DMS114 treated with DMSO at 0.1 percent for 48 hours (cell line): Measurements from ENCODE around the gene CFAP46.
A peak's percentile ranks its signal among the peaks of the same experiment; 100 is the strongest.
"Not testable (repeated sequence)": the region's sequence is repeated elsewhere in the genome, so short reads cannot be mapped to it uniquely, and the experiment has no call there.

Source experiments
- DNase-seq: peaks from one replicate; lab custom pipeline; 2025; ENCODE audit not compliant: unreplicated experiment; lab: John Stamatoyannopoulos, UW

The CFAP46 gene

DNA sequence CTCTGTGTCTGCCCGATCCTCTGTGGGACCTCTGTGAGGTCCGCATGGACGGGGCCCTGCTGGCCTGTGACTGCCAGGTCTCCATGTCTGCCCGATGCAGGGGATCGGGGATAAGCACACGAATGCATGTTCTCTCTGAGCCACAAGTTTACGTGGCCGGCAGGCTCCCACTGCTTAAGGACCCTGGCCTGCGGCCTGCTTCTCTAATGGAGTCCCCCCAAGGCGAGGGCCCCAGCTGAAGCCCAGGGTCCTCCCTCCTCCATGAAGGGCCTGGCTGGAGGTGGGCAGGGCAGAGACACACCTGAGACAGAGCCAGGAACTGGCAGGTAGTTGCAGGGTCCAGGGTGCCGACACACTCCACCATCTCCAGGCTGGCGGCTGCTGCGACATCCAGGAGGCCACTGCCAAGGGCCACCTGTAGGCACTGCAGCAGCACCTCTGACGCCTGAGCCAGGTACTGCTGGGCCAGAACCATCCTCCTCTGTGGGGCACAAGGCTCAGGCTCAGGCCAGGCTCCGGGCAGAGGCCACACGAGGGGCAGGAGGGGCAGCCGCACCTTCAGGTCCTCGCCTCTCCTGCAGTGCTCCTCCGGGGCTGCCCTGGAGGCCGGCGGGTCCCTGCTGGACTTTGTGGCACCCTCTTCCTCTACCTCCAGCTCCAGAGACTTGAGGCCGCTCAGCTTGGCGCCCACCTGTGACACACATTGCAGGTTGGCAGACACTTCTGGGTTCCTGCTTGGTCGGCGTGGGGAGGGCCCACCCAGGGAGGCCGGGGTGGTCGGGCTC lies 95.5 kb downstream of the CFAP46 start:
- DNase-seq, result no peak

DNA sequence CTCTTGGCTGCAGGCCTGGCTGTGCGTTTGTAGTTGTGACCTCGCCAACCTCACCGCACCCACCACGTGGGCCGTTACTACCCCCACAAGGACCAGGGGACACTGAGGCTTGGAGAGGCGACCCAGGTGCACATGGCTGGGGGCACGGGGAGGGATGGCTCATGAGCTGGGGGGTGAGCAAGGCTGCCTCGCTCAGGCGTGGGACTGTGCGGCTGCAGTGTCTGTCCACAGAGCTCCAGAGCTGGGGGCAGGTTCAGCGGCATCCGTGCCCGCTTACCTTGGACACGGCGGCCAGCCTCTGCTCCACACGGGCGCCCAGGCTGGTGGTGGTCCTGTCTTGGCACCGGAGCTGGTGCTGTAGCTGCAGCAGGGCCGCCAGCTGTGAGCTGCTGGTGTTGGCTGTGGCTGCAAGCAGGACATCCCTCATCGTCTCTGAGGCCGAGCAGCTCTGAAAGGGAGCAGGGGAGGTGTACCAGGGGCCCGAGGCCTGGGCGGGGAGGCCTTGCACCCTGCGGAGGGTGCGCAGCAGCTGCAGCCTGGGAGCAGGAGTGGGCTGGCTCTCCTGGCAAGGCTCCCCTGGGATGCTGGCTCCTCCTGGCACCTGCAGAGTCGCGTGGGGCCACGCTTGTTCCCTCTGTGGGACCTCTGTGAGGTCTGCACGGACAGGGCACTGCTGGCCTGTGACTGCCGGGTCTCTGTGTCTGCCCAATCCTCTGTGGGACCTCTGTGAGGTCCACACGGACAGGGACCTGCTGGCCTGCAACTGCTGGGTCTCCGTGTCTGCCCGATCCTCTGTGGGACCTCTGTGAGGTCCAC lies 96.4 kb downstream of the CFAP46 start:
- no peak for DNase-seq

DNA sequence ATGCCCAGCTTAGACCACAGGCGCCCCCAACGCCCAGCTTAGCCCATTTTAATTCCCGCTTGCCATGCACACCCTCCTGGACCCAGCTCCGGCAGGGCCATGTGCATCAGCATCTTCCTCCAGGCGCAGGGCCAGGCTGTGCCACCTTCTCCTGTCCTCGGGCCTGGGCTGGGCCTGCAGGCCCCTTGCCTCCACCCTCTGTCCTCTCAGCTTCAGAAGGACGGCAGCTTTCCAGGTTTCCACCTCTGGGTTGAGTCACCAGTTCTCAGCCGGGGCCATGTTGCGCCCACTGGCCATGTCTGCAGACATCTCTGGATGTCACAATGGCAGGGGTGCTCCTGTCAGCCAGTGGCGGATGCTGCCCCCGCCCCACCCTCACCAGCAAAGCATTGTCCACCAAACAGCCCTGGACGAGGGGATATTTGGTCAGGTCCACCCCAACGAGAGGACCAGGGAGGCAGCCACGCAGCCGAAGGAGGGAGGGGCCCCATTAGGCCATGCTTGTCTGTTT lies 97.3 kb downstream of the CFAP46 start:
- no peak for DNase-seq

DNA sequence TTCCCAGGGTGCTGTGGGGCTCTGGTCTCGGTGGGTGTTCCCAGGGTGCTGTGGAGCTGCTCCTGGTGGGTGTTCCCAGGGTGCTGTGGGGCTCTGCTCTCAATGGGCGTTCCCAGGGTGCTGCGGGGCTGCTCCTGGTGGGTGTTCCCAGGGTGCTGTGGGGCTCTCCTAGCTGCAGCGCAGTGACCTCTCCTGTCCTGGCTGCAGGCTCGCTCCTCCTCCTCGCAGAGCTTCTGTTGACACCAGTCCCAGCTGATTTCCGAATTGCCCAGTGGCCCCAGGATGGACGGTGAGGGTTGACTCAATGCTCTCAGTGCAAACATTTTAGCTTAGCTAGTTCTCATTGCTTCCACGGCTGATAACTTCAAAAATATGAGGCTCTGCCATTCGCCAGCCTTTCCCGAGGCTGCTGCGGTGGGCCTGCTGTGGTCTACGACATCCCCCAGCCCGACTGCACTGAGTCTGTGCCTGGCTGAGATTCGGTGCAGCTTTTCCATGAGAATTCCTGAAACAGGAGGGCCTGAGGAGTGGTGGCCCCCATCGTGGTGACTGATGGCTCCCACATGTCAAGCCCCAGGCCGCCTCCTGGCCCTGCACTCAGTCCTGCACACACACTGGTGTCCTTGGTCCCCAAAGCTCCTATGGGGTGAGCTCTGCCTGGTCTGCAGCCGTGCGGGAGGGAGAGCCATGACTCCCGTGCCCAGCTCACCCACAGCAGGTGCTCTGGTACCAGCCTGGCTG lies 98.1 kb downstream of the CFAP46 start:
- no peak for DNase-seq

DNA sequence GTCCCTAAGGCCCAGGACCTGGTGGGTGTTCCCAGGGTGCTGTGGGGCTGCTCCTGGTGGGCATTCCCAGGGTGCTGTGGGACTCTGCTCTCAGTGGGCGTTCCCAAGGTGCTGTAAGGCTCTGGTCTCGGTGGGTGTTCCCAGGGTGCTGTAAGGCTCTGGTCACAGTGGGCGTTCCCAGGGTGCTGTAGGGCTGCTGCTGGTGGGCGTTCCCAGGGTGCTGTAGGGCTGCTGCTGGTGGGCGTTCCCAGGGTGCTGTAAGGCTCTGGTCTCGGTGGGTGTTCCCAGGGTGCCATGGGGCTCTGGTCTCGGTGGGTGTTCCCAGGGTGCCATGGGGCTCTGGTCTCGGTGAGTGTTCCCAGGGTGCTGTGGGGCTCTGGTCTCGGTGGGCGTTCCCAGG lies 99.1 kb downstream of the CFAP46 start:
- not testable (repeated sequence) for DNase-seq

DNA sequence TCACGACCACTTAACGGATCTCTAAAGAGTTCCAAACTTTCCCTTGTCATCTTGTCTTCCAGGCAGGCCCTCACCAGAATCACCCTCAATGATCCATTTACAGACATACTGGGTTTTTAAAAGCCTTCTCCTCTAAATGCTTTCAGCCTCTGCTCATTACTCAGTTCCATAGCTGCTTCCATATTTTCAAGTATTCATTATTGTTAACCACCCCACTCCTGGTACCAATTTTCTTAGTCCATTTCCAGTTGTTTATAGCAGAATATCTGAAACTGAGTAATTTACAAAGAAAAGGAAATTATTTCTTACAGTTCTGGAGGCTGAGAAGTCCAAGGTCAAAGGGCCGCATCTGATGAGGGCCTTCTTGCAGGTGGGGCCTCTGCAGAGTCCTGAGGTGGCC lies 100.0 kb downstream of the CFAP46 start:
- DNase-seq, result no peak

DNA sequence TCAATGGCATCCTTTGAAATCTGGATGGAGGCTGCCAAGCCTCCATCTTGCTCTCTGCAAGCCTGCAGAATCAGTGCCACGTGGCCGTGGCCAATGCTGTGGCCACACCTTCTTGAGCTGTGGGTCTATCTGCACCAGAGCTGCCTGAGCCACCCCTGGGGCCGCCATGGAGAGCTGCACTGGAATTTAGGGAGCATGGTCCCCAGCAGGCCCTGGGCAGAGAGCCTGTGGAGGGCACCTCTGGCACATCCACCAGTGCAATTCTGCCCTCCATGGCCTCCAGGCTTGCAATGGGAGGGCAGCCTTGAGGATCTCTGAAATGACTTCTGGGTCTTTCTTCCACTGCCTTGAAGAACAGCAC lies 100.8 kb downstream of the CFAP46 start:
- no peak for DNase-seq

DNA sequence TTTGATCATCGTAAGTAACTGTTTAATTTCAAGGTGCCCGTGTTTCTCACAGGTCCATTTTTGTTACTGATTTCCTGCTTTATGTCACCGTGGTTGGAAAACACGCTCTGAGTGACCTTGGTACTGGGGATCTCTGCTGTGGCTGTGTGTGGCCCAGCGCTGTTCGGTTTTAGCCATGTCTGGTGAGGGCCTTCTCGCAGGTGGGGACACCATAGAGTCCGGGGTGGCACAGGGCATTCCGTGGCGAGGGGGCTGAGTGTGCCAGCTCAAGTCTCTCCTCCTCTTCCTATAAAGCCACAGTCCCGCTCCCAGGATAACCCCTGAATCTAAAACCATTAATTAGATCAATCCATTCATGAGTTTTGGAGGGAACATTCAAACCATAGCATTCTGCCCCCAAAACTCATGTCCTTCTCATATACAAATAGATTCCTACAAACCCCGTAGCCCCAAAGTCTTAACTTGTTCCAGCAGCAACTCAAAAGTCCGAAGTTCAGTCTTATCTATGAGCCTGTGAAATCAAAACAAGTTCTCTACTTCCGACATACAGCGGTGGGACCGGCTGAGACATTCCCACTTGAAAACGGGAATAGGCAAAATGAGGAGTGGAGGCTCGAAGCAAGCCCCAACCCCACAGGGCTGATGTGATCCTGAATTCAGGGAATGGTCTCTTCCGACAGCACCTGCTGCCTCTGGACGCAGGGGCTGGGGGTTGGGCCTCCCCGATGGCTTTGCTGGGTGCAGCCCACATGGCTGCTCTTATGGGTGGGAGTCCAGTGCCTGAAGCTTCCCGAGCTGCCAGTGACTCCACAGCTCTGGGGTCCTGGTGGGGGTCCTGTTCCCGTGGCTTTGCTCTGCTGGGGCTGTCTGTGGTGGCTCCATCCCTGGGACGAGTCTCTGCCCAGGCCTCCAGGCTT lies 101.4 kb downstream of the CFAP46 start:
- DNase-seq, result no peak

DNA sequence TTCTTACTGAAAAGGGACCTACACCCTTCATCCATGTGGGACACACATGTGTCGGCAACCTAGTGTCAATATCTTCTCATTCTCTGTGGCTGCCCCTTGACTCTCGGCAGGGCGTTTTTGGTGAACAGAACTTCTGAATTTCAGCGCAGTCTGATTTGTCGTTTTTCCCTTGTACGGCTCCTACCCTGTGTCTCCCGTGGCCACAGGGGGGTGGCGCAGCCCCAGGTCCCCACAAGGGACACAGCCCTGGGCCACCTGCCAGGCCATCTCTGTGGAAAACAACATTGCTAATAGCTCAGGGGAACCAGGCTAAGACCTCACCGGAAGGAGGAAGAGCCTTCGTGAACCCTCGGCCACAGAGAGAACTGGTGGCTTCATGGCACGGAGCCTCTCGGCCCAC lies 103.3 kb downstream of the CFAP46 start:
- no peak for DNase-seq

DNA sequence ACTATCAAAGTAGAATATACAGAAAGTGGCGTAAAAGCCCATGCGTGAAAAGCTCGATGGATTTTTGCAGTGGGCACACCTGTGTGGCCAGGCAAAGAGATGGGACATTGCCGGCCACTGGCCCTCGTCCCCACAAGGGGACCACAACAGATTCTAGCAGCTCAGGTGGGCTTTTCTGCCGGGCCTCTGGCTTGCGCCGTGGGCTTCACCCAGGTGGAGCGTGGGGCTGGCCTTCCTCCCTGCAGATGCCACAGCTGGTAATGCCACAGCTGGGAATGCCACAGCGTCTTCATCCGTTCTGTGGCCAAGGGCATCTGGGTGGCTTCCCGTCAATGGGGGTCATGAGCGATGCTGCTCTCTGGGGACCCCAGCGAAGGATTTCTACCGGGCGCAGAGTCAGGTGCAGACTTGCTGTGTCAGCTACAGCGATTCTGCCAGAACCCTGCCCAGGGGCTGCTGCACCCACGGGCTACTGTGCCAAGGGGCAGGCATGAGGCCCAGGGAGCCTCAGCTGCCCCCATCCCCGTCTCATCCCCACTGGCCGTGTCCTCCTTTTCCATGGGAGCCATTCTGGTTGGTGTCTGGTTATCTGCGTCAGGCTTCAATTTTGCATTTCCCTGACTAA lies 103.9 kb downstream of the CFAP46 start:
- no peak for DNase-seq

DNA sequence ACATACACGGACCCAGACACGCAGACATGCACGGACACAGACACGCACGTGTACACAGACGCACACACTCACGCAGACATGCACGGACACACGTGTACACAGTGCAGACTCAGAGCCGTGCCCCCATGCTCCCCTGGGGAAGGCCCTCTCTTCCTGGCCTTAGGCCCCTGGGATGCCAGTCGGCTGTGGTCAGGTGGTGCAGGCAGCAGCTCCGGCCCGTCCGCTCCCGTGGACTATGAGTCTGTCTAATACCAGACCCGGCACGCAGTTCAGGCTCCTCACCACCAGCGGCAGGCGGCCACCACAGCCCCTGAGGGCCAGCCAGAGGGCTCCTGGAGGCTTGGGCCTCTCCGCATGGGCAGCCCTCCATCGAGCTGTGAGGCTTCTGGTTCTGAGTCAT lies 104.5 kb downstream of the CFAP46 start:
- DNase-seq, result no peak

DNA sequence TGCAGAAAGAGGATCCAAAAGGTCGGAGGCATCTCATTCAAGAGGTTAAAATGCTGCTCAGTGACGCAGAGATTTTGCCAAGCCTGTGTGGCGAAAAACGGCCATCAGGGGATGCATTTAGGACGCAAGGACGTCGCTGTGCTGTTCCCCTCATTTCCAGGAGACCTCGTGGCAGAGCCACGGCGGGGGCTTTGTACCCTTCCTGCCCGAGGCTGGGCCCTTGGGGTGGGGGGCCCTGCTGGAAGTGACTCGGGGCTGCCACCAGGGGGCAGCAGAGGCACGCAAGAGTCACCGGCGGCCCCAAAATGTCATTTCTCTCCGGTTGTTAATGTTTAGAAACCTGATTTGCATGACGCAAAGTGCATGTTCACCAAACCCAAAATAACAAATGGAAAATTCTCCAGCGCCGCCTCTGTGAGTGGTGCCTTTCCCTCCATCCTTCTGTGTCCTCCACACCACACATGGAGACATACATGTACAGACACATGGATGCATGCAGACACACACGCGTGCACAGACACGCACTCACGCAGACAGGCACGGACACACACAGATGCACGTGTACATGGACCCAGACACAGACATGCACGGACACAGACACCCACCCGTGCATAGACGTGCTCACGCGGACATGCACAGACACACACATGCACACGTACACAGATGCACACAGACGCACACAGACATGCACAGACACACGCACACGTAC lies 105.4 kb downstream of the CFAP46 start:
- peak; percentile 10 for DNase-seq

DNA sequence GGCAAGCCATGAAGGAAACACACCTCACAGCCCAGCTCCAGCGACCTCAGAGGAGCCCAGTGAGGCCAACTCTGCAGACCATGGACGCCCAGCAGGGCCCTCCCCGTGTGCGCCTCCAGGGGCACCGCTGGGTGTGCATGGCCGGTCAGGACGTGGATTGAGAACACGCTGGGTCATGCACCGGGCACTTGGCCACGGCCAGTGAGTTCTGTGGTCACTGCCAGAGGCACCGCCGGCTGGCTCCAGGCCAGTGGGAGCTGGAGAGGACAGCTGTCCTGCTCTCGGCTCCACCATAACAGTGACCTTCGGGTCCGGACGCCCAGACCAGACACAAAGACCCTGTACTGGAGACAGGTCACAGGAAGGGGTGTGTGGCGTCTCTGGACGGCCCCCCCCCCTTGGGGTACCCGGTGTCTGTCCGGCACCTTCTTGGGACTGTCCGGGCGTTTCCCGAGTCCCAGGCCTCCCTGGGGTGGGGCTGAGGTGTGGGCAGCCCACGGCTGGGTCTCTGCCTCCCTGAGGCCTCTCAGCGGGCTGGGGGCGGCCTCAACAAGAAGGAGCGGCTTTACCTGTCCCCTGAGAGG lies 106.0 kb downstream of the CFAP46 start:
- DNase-seq, result no peak

DNA sequence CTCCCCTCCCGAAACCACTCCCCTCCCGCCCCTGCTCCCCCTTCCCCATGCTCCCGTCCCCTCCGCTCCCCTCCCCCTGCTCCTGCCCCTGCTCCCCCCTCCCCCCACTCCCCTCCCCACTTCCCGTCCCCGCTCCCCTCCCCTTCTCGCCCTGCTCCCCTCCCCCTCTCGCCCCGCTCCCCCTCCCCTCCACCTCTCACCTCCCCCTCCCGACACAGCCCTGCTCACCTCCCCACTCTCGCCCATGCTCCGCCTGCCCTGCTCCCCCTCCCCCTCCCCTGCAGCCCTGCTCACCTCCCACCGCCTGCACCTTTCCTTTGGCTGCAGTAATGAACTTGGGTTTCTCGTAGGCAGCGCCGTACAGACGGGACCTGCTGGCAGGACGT lies 106.5 kb downstream of the CFAP46 start:
- DNase-seq, result no peak

DNA sequence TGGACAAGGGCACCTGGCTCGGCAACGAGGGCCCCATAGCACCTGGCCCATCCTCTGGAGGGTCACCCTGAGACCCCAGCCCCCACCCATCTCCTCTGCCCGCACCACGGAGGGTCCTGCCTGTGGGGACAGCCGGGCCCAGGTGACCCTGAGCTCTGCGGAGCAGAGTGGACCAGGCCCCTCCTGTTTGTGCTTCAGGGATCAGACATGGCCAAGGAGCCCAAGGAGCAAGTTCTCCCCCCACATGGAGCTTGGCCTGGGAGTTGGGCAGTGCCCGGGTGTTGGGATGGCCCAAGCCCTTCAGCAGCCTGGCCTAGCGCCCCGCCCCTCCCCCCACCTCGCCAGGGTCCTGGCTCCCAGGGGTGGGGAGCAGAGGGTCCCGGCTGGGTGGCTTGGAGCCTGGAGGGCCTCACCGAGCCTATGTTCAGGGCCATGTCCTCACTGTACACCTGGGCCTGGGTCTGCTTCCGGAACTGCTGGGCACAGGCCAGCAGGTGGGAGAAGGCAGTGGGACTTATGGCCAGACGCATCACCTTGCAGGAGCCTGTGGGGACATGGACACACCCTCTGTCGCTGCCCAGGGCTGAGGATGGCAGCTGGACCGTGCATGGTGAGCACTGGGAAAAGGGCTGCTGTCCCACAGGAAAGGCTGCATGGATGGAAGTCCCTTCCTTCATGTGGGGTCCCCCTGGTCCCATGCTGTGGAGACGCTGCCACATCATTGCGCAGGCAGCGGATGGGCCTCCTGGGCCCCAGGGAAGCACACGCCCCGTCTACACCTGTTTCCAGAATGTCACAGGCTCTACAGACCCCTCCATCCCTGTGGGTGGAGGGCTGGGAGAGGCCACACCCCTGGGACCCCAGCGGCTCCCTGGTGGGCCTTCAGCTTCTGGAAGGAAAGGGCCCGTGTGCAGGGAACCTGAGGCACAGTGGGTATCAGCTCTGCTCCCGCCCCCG lies 107.2 kb downstream of the CFAP46 start:
- DNase-seq, result no peak

DNA sequence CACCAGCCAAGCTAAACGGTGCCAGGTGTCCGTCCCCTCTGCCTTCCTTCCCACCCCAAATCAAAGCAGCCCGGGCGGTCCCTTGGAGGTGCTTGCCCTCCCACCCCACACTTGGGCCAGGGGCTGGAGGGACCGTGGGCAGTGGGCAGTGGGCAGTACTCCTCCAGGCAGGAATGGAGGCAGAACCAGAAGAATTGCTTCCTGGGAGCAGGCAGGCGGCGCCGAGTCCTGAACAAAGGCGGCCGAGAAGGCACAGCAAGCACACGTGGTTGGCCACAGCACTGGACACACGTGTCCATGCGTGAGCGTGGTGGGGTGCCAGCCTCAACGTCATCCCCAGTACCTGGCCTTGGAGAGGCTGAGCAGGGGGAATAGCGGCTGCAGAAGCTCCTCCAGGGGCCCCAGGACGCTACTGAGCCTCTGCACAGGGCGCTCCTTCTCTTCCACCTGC lies 108.0 kb downstream of the CFAP46 start:
- no peak for DNase-seq

DNA sequence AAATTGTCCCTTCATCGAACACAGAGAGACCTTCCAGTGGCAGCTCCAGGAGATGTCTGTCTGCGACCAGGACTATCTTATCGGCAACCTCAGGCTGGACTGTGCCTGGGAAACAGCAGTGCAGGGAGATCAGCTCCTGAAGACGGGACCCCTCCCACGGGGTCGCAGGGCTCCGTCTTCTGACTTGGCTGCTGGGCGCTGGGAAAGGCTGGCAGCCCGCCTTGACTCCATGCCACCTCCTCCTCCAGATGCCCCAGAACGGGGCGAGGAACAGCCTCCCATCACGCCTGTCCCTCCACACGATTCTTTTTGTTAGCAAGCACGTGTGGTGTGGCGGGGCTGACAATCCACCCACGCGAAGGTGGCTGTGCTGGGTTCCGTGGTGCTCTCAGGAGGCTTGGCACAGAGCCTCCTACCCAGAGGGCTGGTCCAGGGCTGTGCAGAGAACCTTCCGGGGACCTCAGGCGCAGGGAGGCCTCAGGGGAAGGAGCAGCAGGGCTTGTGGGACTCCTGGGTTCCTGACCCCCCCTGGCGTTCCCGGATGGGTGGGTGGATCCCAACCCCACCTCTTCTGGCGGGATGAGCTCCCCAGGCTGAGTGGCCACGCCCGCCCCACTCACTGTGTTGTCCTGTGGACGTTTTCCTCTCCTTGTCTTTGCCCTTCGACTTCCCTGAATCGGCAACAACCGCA lies 108.8 kb downstream of the CFAP46 start:
- no peak for DNase-seq
